Effector memory CD8-positive, alpha-beta T cell (primary cell): Measurements from ENCODE around the gene EFCAB12.

Source experiments
- ATAC-seq: fragments of 150-1000 bp; cut with Tn5 transposase; replicated peaks from 2 replicates; pipeline ENCODE4 v1.10.0; 2021; ENCODE audit warnings: mild to moderate bottlenecking, moderate library complexity
- DNase-seq, 3 experiments: peaks; one replicate each; pipeline ENCODE4 v3.0.0; 2021
- H3K27ac Mint-ChIP-seq, 2 donors: one replicate each; pipeline ENCODE4 v1.8.0; 2022; ENCODE audit warnings: mild to moderate bottlenecking in 2 of 2, mixed read lengths in 2 of 2, moderate library complexity in 2 of 2
- H3K27me3 Mint-ChIP-seq, 2 donors: one replicate each; pipeline ENCODE4 v1.8.0; 2022; ENCODE audit warnings: mixed read lengths in 2 of 2
- H3K36me3 Mint-ChIP-seq: one replicate; pipeline ENCODE4 v1.8.0; 2022; ENCODE audit warnings: mild to moderate bottlenecking, moderate library complexity, mixed read lengths; ENCODE audit not compliant: insufficient read depth
- H3K4me1 Mint-ChIP-seq, 2 donors: one replicate each; pipeline ENCODE4 v1.8.0; 2022; ENCODE audit warnings: low read depth in 2 of 2, mixed read lengths in 2 of 2
- H3K4me3 Mint-ChIP-seq, 2 donors: one replicate each; pipeline ENCODE4 v1.8.0; 2022; ENCODE audit warnings: mild to moderate bottlenecking in 2 of 2, mixed read lengths in 2 of 2, moderate library complexity in 2 of 2
- H3K9me3 Mint-ChIP-seq, 2 donors: one replicate each; pipeline ENCODE4 v1.8.0; 2022; ENCODE audit warnings: mixed read lengths in 2 of 2

Gene EFCAB12

DNA sequence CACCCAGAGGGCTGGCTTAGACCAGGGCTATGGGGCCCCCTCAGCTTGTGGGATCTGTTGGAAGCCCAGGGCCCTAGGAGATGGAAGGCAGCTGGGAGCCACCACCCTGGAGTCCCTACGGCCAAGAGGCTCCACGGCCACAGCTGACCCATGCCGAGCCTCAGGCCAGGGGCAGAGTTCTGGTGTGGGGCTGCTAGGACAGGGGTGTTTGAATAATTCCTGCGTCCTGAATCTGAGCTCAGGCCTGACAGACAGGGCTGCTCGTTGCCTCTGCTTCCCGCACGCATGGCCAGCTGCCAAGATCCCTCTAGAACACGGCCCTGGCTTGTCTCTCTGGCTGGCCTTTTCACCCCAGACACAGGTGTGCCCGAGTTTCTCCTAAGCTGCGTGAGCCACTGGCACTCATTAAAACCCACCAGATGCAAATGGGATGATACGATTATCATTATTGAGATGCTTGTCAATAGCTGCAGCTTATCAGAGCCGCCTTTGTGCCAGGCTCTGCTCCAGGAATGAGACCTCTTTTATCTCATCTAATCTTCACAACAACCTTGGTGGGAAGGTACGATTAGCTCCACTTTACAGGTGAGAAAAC lies 70.2 kb downstream of the EFCAB12 start:
- ATAC-seq = no peak
- no peaks in the 10 kb centered on the region for H3K9me3 Mint-ChIP-seq
- peaks cover 12 to 62% of the 10 kb centered on the region in 2 donors for H3K27me3 Mint-ChIP-seq
- no peak for DNase-seq
- H3K36me3 Mint-ChIP-seq = no peaks in the 10 kb centered on the region
- no peak overlapping the region for H3K4me3 Mint-ChIP-seq
- no peak overlapping the region for H3K27ac Mint-ChIP-seq
- no peaks in the 10 kb centered on the region for H3K4me1 Mint-ChIP-seq

GRCh38 chr3:129357616-129358015 lies 70.8 kb downstream of the EFCAB12 start:
- H3K9me3 Mint-ChIP-seq = no peaks in the 10 kb centered on the region
- H3K36me3 Mint-ChIP-seq = no peaks in the 10 kb centered on the region
- no peak overlapping the region for H3K4me3 Mint-ChIP-seq
- peak overlapping the region in 1 of 2 donors; percentile 27 for H3K27ac Mint-ChIP-seq
- H3K4me1 Mint-ChIP-seq = no peaks in the 10 kb centered on the region
- DNase-seq = no peak
- peaks cover 12 to 68% of the 10 kb centered on the region in 2 donors for H3K27me3 Mint-ChIP-seq
- no peak for ATAC-seq

DNA sequence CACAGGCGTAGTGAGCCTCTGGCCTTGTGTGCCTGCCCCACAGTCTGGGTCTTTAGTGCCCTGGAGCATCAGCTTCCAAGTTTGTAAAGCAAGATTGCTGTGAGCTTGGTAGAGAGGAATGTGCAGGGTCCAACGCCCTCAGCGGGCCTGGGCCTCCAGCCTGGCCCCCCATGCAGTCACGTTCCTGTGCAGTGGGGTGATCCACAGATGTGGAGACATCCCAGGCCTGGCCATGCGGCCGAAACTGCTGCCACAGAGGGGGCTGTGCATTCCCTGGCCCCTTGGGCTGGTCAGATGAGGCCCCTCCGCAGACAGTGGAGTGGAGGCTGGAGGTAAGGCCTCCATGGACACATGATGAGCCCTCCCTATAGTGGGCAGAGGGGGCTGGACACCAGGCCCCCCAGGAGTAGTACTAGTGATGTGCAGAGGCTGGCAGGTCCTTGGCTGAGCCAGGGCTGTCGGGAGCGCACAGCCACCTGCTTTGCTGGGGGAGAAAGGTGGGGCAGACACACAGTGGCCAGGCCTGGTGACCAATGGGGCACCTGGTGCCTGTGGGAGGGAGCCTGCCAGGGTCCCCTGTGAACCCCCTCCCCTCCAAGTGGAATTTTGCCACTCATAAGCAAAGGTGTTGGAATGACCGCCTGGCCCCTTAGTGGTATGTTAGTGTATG lies 71.5 kb downstream of the EFCAB12 start:
- H3K4me1 Mint-ChIP-seq = no peaks in the 10 kb centered on the region
- H3K27ac Mint-ChIP-seq = peak overlapping the region in 1 of 2 donors; percentile 27
- ATAC-seq (no peak), DNase-seq (no peak)
- H3K9me3 Mint-ChIP-seq = no peaks in the 10 kb centered on the region
- no peak overlapping the region for H3K4me3 Mint-ChIP-seq
- H3K27me3 Mint-ChIP-seq = peaks cover 12 to 76% of the 10 kb centered on the region in 2 donors
- no peaks in the 10 kb centered on the region for H3K36me3 Mint-ChIP-seq

DNA sequence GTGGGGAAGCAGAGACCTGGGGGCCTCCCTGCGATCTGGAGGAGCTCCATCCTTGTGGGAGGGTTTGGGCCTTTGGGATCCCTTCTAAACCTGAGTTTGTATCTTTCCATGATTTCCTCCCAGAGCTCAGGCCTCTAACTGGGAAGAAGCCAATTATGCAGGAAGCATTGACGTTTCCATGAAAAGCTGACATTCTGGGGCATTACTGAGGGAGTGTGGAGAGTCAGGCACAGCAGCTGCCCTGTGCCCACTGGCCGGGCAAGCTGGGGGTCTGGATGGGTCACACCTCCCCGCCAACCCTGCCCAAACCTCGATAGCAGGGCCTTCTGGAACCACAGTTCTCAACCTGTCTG lies 74.9 kb downstream of the EFCAB12 start:
- ATAC-seq = no peak
- H3K27me3 Mint-ChIP-seq = peaks cover 11 to 70% of the 10 kb centered on the region in 2 donors
- no peaks in the 10 kb centered on the region for H3K36me3 Mint-ChIP-seq

DNA sequence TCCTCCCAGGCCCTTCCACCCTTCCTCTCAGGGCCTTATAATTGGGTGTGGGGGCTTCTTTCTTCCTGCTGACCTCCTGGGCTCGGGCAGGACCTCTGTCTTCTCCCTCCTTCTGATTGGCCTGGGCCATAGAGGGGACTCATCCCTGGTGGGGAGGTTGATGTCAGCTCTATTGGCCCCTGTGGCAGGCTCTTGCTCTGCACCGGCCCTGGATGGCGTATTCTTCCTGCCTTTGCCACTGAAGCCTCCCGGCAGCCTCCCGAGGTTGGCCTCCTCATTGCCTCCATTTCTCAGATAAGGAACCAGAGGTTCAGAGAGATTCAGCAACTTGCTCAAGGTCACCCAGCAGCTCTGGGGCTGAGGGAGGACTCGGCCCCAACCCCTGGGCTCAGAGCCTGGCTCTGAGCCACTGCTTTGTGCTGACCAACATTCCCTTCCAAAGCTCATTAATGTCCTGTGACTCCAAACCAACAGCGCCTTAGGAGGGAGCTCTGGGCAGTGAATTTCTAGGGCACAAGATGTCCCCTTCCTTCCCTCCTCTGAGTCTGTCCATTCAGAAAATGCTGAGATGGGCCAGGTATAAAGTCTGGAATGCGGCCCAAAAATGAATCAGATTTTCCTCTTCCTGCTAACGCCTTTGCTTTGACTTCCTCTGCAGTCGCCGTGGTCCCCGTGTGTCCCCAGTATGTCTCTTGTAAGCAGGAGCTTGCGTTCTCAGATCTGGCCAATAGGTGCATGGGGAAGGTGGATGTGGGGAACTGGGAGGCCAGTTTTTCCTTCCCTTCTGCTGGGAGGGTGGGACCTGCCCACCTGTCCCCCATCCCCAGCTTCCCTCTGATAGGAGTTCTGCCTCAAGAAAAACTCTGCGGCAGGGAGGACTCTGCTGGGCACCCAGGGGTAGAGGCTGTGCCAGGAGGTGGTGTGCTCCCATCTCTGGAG lies 75.5 kb downstream of the EFCAB12 start:
- Mint-ChIP-seq H3K36me3 (no peaks in the 10 kb centered on the region), H3K27ac (no peak overlapping the region), H3K4me3 (no peak overlapping the region), H3K9me3 (no peaks in the 10 kb centered on the region), H3K4me1 (no peaks in the 10 kb centered on the region), H3K27me3 (peaks cover 11 to 69% of the 10 kb centered on the region in 2 donors)
- DNase-seq = no peak
- ATAC-seq = no peak

More for the DNA sequence above, 74.9 kb downstream of the EFCAB12 start:
- H3K4me3 Mint-ChIP-seq = no peak overlapping the region
- no peaks in the 10 kb centered on the region for H3K4me1 Mint-ChIP-seq
- no peak overlapping the region for H3K27ac Mint-ChIP-seq
- DNase-seq = no peak
- no peaks in the 10 kb centered on the region for H3K9me3 Mint-ChIP-seq

GRCh38 chr3:129352045-129352444 lies 76.4 kb downstream of the EFCAB12 start:
- Mint-ChIP-seq H3K4me1 (peaks cover 0 to under 1% of the 10 kb centered on the region in 2 donors), H3K36me3 (peaks cover 3% of the 10 kb centered on the region), H3K9me3 (no peaks in the 10 kb centered on the region), H3K4me3 (no peak overlapping the region), H3K27ac (no peak overlapping the region), H3K27me3 (peaks cover 6 to 60% of the 10 kb centered on the region in 2 donors)
- ATAC-seq (no peak), DNase-seq (no peak)
